Measurements from ENCODE around the gene ALKBH5. TPM values are rescaled to one million over a fixed set of nuclear protein-coding genes. Genes with fewer than 3 reads are reported as not detected.

Gene ALKBH5
- polyA plus RNA-seq, 1 of the 3 experiments (the other 2 are of a cell fraction): 41.0 TPM

GRCh38 chr17:18187821-18188761, 4.5 kb downstream of the ALKBH5 start (continued):
- no peak for TF ChIP-seq EZH2phosphoT487 (IDR thresholded peaks at IDR 0.05; ENCODE audit: borderline replicate concordance, low read depth)
- 0 out of 2 replicates have a peak, but pooled peaks have one; percentile 45 for TF ChIP-seq JUND (IDR thresholded peaks at IDR 0.05)
- TF ChIP-seq, protein P1, sequence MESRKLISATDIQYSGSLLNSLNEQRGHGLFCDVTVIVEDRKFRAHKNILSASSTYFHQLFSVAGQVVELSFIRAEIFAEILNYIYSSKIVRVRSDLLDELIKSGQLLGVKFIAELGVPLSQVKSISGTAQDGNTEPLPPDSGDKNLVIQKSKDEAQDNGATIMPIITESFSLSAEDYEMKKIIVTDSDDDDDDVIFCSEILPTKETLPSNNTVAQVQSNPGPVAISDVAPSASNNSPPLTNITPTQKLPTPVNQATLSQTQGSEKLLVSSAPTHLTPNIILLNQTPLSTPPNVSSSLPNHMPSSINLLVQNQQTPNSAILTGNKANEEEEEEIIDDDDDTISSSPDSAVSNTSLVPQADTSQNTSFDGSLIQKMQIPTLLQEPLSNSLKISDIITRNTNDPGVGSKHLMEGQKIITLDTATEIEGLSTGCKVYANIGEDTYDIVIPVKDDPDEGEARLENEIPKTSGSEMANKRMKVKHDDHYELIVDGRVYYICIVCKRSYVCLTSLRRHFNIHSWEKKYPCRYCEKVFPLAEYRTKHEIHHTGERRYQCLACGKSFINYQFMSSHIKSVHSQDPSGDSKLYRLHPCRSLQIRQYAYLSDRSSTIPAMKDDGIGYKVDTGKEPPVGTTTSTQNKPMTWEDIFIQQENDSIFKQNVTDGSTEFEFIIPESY (IDR thresholded peaks at IDR 0.05; ENCODE audit: borderline replicate concordance, low read depth): peak; percentile 60; the same call in 1 of the 2 replicates
- no peak for TF ChIP-seq GABPA (IDR thresholded peaks at IDR 0.05; ENCODE audit: low read depth)
- peak; percentile 10 for TF ChIP-seq CHD2 (IDR thresholded peaks at IDR 0.05; ENCODE audit: low read length, partially characterized antibody)
- TF ChIP-seq CTCF (IDR thresholded peaks at IDR 0.05): no peak
- peak; percentile 79 for TF ChIP-seq GATA2 (CRISPR knock-in tag; IDR thresholded peaks at IDR 0.05)
- TF ChIP-seq RFX5 (IDR thresholded peaks at IDR 0.05; ENCODE audit: low read length): no peak
- peak; percentile 44; the same call in 1 of the 2 replicates for TF ChIP-seq MEF2A (IDR thresholded peaks at IDR 0.05; ENCODE audit: borderline replicate concordance, low read depth)
- no peak for TF ChIP-seq SIN3A (IDR thresholded peaks at IDR 0.05; ENCODE audit: borderline replicate concordance, low read depth, low read length)
- no peak for TF ChIP-seq RAD21 (IDR thresholded peaks at IDR 0.05; ENCODE audit: low read length)
- TF ChIP-seq SMC3 (IDR thresholded peaks at IDR 0.05; ENCODE audit: low read depth, low read length): no peak

DNA sequence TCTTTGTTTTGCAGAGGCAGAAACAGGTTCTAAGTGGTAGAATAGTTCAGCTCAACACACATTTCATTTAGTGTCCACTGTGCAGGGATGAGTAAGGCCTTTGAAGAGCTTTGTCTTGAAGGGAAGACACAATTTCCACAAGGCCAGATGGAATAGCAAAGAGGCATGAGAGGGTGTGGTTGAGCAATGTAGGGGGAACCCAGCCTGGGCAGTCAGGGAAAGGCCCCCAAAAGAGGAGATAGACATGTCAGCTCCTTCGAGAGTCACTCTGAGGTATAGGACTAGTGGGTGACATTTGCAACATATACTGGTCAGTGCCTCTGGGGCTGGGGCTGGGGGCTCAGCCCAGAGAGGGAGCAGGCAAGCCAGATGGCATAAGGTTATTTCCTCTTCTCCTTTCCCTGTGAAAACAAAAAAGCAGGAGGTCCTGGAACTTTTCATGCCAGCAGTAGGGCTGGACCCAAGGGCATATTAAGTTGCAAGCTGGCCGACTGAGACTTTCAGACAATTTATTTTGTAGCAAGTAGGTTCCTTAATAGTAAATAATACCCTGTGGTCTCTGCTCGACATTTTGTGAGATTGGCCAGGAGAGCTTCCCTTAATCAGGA, 7.1 kb downstream of the ALKBH5 start:
- Histone ChIP-seq H3K9me2 (no peaks in the 10 kb centered on the region), H3K4me3 (ENCODE audit: low read depth in 2 of 2, low read length in 1 of 2) (no peak overlapping the region; a peak in 1 of 4 replicates), H3K9me3 (no peaks in the 10 kb centered on the region), H3K9ac (no peak overlapping the region), H2AFZ (ENCODE audit: low read depth) (no peak overlapping the region), H3F3A (replicated peaks; ENCODE audit: insufficient read depth) (peaks cover 29% of the 10 kb centered on the region), H3K36me3 (replicated peaks in 1 of 2; ENCODE audit: control insufficient read depth in 1 of 2, insufficient read depth in 2 of 2, low read length in 1 of 2) (peaks cover 20 to 25% of the 10 kb centered on the region in 2 experiments), H3K79me2 (ENCODE audit: insufficient read depth) (peaks cover 100% of the 10 kb centered on the region), H3K27ac (ENCODE audit: low read depth in 2 of 2, low read length in 1 of 2) (peak overlapping the region in 1 of 2 experiments; percentile 64; a peak in 1 of 4 replicates), H4K20me1 (ENCODE audit: insufficient read depth) (peaks cover 93% of the 10 kb centered on the region), H3K27me3 (ENCODE audit: insufficient read depth) (no peaks in the 10 kb centered on the region), H3K4me2 (peak overlapping the region; percentile 25; the same call in 1 of the 2 replicates), H3K4me1 (ENCODE audit: control insufficient read depth in 1 of 2, insufficient read depth in 2 of 2, low read depth in 1 of 2, low read length in 1 of 2) (peaks cover 11 to 56% of the 10 kb centered on the region in 2 experiments)
- WGBS (ENCODE audit: low lambda C conversion rate): 81% methylated on average over 3 of the region's 3 CpGs
- ChIA-PET CTCF (interaction anchor here (0.7 to 3.2 kb wide), 8 partner anchors 10 to 62 kb away, joined by 3 to 12 read pairs (median 7); no protein-coding TSS in a partner anchor), POLR2A (no interaction called here)
- no peak for DNase-seq
- TF ChIP-seq GABPA (IDR thresholded peaks at IDR 0.05; ENCODE audit: low read depth) (no peak), NFIC (IDR thresholded peaks at IDR 0.05; ENCODE audit: borderline replicate concordance) (no peak), MEF2A (IDR thresholded peaks at IDR 0.05; ENCODE audit: borderline replicate concordance, low read depth) (no peak), NRF1 (IDR thresholded peaks at IDR 0.05; ENCODE audit: low read depth, low read length) (no peak), RXRA (IDR thresholded peaks at IDR 0.05; ENCODE audit: borderline replicate concordance, low read depth) (no peak), SMC3 (IDR thresholded peaks at IDR 0.05; ENCODE audit: low read depth, low read length) (no peak), ELF1 (IDR thresholded peaks at IDR 0.05) (no peak), FOXM1 (IDR thresholded peaks at IDR 0.05; ENCODE audit: low read depth) (no peak), POLR2AphosphoS5 (IDR thresholded peaks at IDR 0.05; ENCODE audit: low read depth, low read length) (no peak), EP300 (IDR thresholded peaks at IDR 0.05; ENCODE audit: borderline replicate concordance in 1 of 2, low read depth in 1 of 2, low read length in 1 of 2) (no peak), TEAD4 (IDR thresholded peaks at IDR 0.05; ENCODE audit: borderline replicate concordance, insufficient read depth) (no peak)
- TF ChIP-seq, protein P1 (IDR thresholded peaks at IDR 0.05; ENCODE audit: borderline replicate concordance, low read depth): no peak
- TF ChIP-seq, protein P2, sequence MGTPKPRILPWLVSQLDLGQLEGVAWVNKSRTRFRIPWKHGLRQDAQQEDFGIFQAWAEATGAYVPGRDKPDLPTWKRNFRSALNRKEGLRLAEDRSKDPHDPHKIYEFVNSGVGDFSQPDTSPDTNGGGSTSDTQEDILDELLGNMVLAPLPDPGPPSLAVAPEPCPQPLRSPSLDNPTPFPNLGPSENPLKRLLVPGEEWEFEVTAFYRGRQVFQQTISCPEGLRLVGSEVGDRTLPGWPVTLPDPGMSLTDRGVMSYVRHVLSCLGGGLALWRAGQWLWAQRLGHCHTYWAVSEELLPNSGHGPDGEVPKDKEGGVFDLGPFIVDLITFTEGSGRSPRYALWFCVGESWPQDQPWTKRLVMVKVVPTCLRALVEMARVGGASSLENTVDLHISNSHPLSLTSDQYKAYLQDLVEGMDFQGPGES (IDR thresholded peaks at IDR 0.05; ENCODE audit: low read depth, low read length): no peak
